HEK293 (cell line): ENCODE measurements around the gene LIPN.

Source experiments
- CTCF ChIA-PET: fragments of 350-600 bp; formaldehyde crosslinking; extraction: SDS; loops from one replicate; lab custom pipeline; 2021; ENCODE audit warnings: antibody characterized with exemption; lab: Yijun Ruan, JAX
- POLR2A ChIA-PET: fragments of 300-600 bp; formaldehyde crosslinking; extraction: SDS; loops from one replicate; lab custom pipeline; 2020; ENCODE audit warnings: antibody characterized with exemption, inconsistent platforms; lab: Yijun Ruan, JAX
- H3K27ac ChIP-seq: fragments of 200-500 bp; sonication (Bioruptor generic); 2 replicates; pipeline ENCODE4 v1.5.1; 2014; ENCODE audit warnings: low read depth, low read length, control low read depth, inconsistent platforms; ENCODE audit errors: extremely low read depth
- H3K36me3 ChIP-seq, 2 experiments: fragments of 200-500 bp in 1 of 2; sonication (Bioruptor generic) in 1 of 2; 1 replicate in 1 of 2; 2 replicates in 1 of 2; pipeline ENCODE4 v1.5.1; 2014 to 2017; ENCODE audit warnings: inconsistent platforms in 2 of 2, low read length in 2 of 2; ENCODE audit not compliant: control insufficient read depth in 2 of 2, insufficient read depth in 1 of 2
- H3K4me1 ChIP-seq: fragments of 200-500 bp; sonication (Bioruptor generic); 2 replicates; pipeline ENCODE4 v1.5.1; 2014; ENCODE audit warnings: mild to moderate bottlenecking, low read length, inconsistent platforms; ENCODE audit not compliant: control insufficient read depth, insufficient read depth
- H3K4me3 ChIP-seq: 2 replicates; pipeline ENCODE4 v1.5.1; 2011; ENCODE audit warnings: low read depth, mild to moderate bottlenecking, control low read depth, low read length, moderate library complexity
- H3K9me3 ChIP-seq: fragments of 200-500 bp; sonication (Bioruptor generic); 2 replicates; pipeline ENCODE4 v1.5.1; 2014; ENCODE audit warnings: low read depth, low read length, inconsistent platforms; ENCODE audit not compliant: control insufficient read depth, insufficient read depth
- CTCF ChIP-seq: fragments of 450-650 bp; formaldehyde crosslinking; IDR thresholded peaks from 2 replicates; pipeline ENCODE4 v1.5.1; 2016; ENCODE audit warnings: missing biosample characterization, missing genetic modification characterization
- GLIS1 ChIP-seq: fragments of 450-650 bp; formaldehyde crosslinking; IDR thresholded peaks from 2 replicates; pipeline ENCODE4 v1.5.1; 2016; ENCODE audit warnings: missing biosample characterization, missing genetic modification characterization
- HOXA7 ChIP-seq: sonication (generic); formaldehyde crosslinking; IDR thresholded peaks from 2 replicates; pipeline ENCODE4 v1.8.1; 2022; ENCODE audit warnings: missing genetic modification reagents, borderline replicate concordance
- MYNN ChIP-seq: fragments of 450-650 bp; formaldehyde crosslinking; IDR thresholded peaks from 2 replicates; pipeline ENCODE4 v1.5.1; 2016; ENCODE audit warnings: missing biosample characterization, missing genetic modification characterization, borderline replicate concordance
- PRDM6 ChIP-seq: fragments of 450-650 bp; formaldehyde crosslinking; IDR thresholded peaks from 2 replicates; pipeline ENCODE4 v1.5.1; 2017; ENCODE audit warnings: missing biosample characterization, missing genetic modification characterization
- SP3 ChIP-seq: fragments of 450-650 bp; formaldehyde crosslinking; IDR thresholded peaks from 2 replicates; pipeline ENCODE4 v1.5.1; 2016; ENCODE audit warnings: missing biosample characterization, missing genetic modification characterization
- ZBTB21 ChIP-seq: fragments of 450-650 bp; formaldehyde crosslinking; IDR thresholded peaks from 2 replicates; pipeline ENCODE4 v1.5.1; 2017; ENCODE audit warnings: missing biosample characterization, missing genetic modification characterization
- ZBTB8A ChIP-seq: fragments of 450-650 bp; formaldehyde crosslinking; IDR thresholded peaks from 2 replicates; pipeline ENCODE4 v1.5.1; 2016; ENCODE audit warnings: missing biosample characterization, missing genetic modification characterization
- ZFP37 ChIP-seq: fragments of 450-650 bp; formaldehyde crosslinking; IDR thresholded peaks from 2 replicates; pipeline ENCODE4 v1.5.1; 2016; ENCODE audit warnings: missing biosample characterization, missing genetic modification characterization
- ZNF132 ChIP-seq: fragments of 450-650 bp; formaldehyde crosslinking; IDR thresholded peaks from 2 replicates; pipeline ENCODE4 v1.5.1; 2017; ENCODE audit warnings: missing biosample characterization, missing genetic modification characterization, borderline replicate concordance
- ZNF341 ChIP-seq: fragments of 450-650 bp; formaldehyde crosslinking; IDR thresholded peaks from 2 replicates; pipeline ENCODE4; 2016; ENCODE audit warnings: low read depth, missing biosample characterization, missing genetic modification characterization
- ZNF366 ChIP-seq: fragments of 450-650 bp; formaldehyde crosslinking; conservative IDR thresholded peaks from 2 replicates; pipeline ENCODE4 v1.5.1; 2016; ENCODE audit warnings: missing biosample characterization, missing genetic modification characterization
- ZNF530 ChIP-seq: fragments of 450-650 bp; formaldehyde crosslinking; IDR thresholded peaks from 2 replicates; pipeline ENCODE4 v1.5.1; 2016; ENCODE audit warnings: low read depth, missing biosample characterization, missing genetic modification characterization
- ZNF549 ChIP-seq: fragments of 450-650 bp; IDR thresholded peaks from 2 replicates; pipeline ENCODE4 v1.5.1; 2018; ENCODE audit warnings: missing biosample characterization, missing genetic modification characterization, mild to moderate bottlenecking, inconsistent platforms, moderate library complexity
- ZNF558 ChIP-seq: fragments of 450-650 bp; formaldehyde crosslinking; IDR thresholded peaks from 2 replicates; pipeline ENCODE4 v1.5.1; 2016; ENCODE audit warnings: missing biosample characterization, missing genetic modification characterization
- ZNF610 ChIP-seq: fragments of 450-650 bp; formaldehyde crosslinking; IDR thresholded peaks from 2 replicates; pipeline ENCODE4 v1.5.1; 2016; ENCODE audit warnings: missing biosample characterization, missing genetic modification characterization, borderline replicate concordance
- ZNF623 ChIP-seq: fragments of 450-650 bp; formaldehyde crosslinking; IDR thresholded peaks from 2 replicates; pipeline ENCODE4 v1.5.1; 2016; ENCODE audit warnings: missing biosample characterization, missing genetic modification characterization
- ZNF677 ChIP-seq: fragments of 450-650 bp; IDR thresholded peaks from 2 replicates; pipeline ENCODE4 v1.5.0; 2018; ENCODE audit warnings: missing biosample characterization, mild to moderate bottlenecking, missing genetic modification characterization, moderate library complexity
- ZNF76 ChIP-seq: fragments of 450-650 bp; formaldehyde crosslinking; IDR thresholded peaks from 2 replicates; pipeline ENCODE4; 2016; ENCODE audit warnings: low read depth, missing biosample characterization, missing genetic modification characterization, borderline replicate concordance
- TF ChIP-seq, protein P1 (sequence below): fragments of 450-650 bp; formaldehyde crosslinking; IDR thresholded peaks from 2 replicates; pipeline ENCODE4 v1.5.1; 2016; ENCODE audit warnings: missing biosample characterization, missing genetic modification characterization
- TF ChIP-seq, protein P2 (sequence below): fragments of 450-650 bp; formaldehyde crosslinking; IDR thresholded peaks from 2 replicates; pipeline ENCODE4; 2016; ENCODE audit warnings: missing biosample characterization, missing genetic modification characterization

The LIPN gene

GRCh38 chr10:88788924-88789323 is 29.1 kb downstream of the LIPN start:
- POLR2A ChIA-PET: no interaction called here
- Histone ChIP-seq H3K27ac (no peak overlapping the region), H3K4me3 (no peak overlapping the region), H3K9me3 (no peaks in the 10 kb centered on the region), H3K4me1 (no peaks in the 10 kb centered on the region), H3K36me3 (no peaks in the 10 kb centered on the region)
- TF ChIP-seq HOXA7 (CRISPR knock-in tag): no peak
- no peak for TF ChIP-seq ZBTB8A
- no peak for TF ChIP-seq ZNF530 (tag by site-specific recombination)
- CTCF ChIA-PET: interaction anchor here (0.6 to 1.2 kb wide), 2 partner anchors 22 to 60 kb away, joined by 4 read pairs; no protein-coding TSS in a partner anchor

DNA sequence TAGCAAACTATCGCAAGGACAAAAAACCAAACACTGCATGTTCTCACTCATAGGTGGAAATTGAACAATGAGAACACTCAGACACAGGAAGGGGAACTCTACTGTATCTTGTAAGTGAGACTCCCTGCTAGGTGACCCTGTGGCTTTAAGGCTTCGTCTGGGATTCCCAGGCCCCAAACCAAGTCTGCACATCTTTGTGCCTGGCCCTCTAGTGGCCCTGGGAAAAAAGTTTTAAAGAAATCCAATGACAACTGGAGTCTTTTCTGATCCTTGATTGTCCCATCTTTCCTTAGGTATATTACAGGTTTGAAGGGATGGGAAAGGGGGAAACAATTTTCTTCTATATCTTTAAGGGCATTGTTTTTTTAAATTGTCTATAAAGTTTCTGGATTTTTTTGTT is 32.1 kb downstream of the LIPN start:
- POLR2A ChIA-PET: no interaction called here

DNA sequence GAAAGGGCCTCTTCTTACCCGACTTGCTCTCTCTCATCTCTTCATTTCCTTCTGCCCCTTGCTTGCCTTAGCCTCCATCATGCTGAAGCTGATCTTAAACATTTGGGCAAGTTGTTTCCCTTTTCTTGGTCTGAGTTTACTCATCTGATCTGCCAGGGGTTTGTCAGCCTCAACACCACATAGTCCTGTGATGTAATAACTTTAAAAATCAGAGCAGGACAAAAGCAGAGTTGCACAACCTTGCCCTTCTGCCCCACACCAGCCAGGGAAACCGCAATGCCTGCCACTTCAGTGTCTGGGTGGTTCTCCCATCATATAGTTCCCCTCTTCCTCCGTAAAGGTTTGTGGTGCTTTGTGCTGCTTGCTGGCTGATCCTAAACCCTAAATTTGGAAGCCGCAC is 32.8 kb downstream of the LIPN start:
- ChIA-PET POLR2A (interaction anchor here (0.5 kb wide), 1 partner anchor 67 kb away, joined by 3 read pairs; no protein-coding TSS in a partner anchor), CTCF (interaction anchor here (0.6 to 1.1 kb wide), 8 partner anchors 17 to 1866 kb away, joined by 3 to 7 read pairs (median 4); no protein-coding TSS in a partner anchor)
- H3K4me3 ChIP-seq: no peak overlapping the region
- no peaks in the 10 kb centered on the region for H3K4me1 ChIP-seq
- no peak overlapping the region for H3K27ac ChIP-seq
- TF ChIP-seq SP3 (tag by site-specific recombination) (no peak), ZBTB21 (tag by site-specific recombination) (no peak), ZNF677 (tag by site-specific recombination) (no peak), ZNF623 (tag by site-specific recombination) (no peak), ZFP37 (tag by site-specific recombination) (no peak), ZNF610 (no peak), ZNF366 (no peak), ZNF549 (no peak), GLIS1 (tag by site-specific recombination) (no peak), MYNN (tag by site-specific recombination) (no peak)
- H3K36me3 ChIP-seq: no peaks in the 10 kb centered on the region
- no peaks in the 10 kb centered on the region for H3K9me3 ChIP-seq

More for the DNA sequence above, 32.1 kb downstream of the LIPN start:
- H3K9me3 ChIP-seq: no peaks in the 10 kb centered on the region
- TF ChIP-seq CTCF (tag by site-specific recombination) (peak; percentile 34; the same call in 1 of the 2 replicates), ZNF341 (tag by site-specific recombination) (no peak)
- no peak overlapping the region for H3K4me3 ChIP-seq
- CTCF ChIA-PET: interaction anchor here (0.6 to 1.2 kb wide), 13 partner anchors 11 to 1865 kb away, joined by 3 to 7 read pairs (median 4); partner anchors contain the start of gene LIPM
- H3K27ac ChIP-seq: no peak overlapping the region
- no peaks in the 10 kb centered on the region for H3K4me1 ChIP-seq
- no peaks in the 10 kb centered on the region for H3K36me3 ChIP-seq

- Histone ChIP-seq H3K36me3 (no peaks in the 10 kb centered on the region), H3K4me1 (no peaks in the 10 kb centered on the region), H3K9me3 (no peaks in the 10 kb centered on the region), H3K27ac (no peak overlapping the region), H3K4me3 (no peak overlapping the region)
- POLR2A ChIA-PET: no interaction called here
- CTCF ChIA-PET: interaction anchor here (0.7 to 1.4 kb wide), 4 partner anchors 9 to 197 kb away, joined by 3 to 10 read pairs (median 5); no protein-coding TSS in a partner anchor
- TF ChIP-seq ZNF558 (tag by site-specific recombination) (no peak), ZNF132 (tag by site-specific recombination) (no peak), PRDM6 (tag by site-specific recombination) (0 out of 2 replicates have a peak, but pooled peaks have one; percentile 24), ZNF76 (tag by site-specific recombination) (no peak)
- TF ChIP-seq, protein P1, sequence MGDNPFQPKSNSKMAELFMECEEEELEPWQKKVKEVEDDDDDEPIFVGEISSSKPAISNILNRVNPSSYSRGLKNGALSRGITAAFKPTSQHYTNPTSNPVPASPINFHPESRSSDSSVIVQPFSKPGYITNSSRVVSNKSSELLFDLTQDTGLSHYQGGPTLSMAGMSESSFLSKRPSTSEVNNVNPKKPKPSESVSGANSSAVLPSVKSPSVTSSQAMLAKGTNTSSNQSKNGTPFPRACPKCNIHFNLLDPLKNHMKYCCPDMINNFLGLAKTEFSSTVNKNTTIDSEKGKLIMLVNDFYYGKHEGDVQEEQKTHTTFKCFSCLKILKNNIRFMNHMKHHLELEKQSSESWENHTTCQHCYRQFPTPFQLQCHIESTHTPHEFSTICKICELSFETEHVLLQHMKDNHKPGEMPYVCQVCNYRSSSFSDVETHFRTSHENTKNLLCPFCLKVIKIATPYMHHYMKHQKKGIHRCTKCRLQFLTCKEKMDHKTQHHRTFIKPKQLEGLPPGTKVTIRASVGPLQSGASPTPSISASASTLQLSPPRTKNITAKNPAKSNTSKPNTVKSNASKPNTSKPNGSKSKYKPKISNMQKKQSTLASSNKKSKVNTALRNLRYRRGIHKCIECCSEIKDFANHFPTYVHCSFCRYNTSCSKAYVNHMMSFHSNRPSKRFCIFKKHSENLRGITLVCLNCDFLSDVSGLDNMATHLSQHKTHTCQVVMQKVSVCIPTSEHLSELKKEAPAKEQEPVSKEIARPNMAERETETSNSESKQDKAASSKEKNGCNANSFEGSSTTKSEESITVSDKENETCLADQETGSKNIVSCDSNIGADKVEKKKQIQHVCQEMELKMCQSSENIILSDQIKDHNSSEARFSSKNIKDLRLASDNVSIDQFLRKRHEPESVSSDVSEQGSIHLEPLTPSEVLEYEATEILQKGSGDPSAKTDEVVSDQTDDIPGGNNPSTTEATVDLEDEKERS (tag by site-specific recombination): no peak
- TF ChIP-seq, protein P2, sequence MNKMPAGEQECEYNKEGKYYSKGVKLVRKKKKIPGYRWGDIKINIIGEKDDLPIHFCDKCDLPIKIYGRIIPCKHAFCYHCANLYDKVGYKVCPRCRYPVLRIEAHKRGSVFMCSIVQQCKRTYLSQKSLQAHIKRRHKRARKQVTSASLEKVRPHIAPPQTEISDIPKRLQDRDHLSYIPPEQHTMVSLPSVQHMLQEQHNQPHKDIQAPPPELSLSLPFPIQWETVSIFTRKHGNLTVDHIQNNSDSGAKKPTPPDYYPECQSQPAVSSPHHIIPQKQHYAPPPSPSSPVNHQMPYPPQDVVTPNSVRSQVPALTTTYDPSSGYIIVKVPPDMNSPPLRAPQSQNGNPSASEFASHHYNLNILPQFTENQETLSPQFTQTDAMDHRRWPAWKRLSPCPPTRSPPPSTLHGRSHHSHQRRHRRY: no peak
These were observed 34.0 kb downstream of the LIPN start for GRCh38 chr10:88793712-88794299.
